Mesenteric fat pad (tissue), 1 donor: ENCODE data around the gene CCDC88A. TPM values are rescaled to one million over a fixed set of nuclear protein-coding genes. Genes with fewer than 3 reads are reported as not detected.

Experiments used
- DNase-seq: peaks from one replicate; pipeline ENCODE4 v3.0.0-alpha.2; 2020; ENCODE audit warnings: low spot score
- total RNA-seq: library from RNA; stranded (reverse); fragmentation: NEBNext Ultra II Directional; extraction: Animal tissue kit (Norgen Biotek cat#: 25700); gene quantifications from one replicate; pipeline ENCODE4 v1.2.1, GENCODE V29; 2021
- donor health status: DM: yes; HTN: yes; CAD: no.

Gene CCDC88A
- total RNA-seq, 1 donor from 2014 or later = 64.6 TPM

- DNase-seq = no peak
Measured at GRCh38 chr2:55422876-55423665, 3.4 kb upstream of the CCDC88A start.

- DNase-seq = no peak
Measured at GRCh38 chr2:55421326-55421725, 1.7 kb upstream of the CCDC88A start.

- no peak for DNase-seq
Measured at GRCh38 chr2:55420871-55421270, 1.2 kb upstream of the CCDC88A start.

GRCh38 chr2:55420439-55420725 lies 726 bp upstream of the CCDC88A start:
- DNase-seq = no peak

- no peak for DNase-seq
Measured at GRCh38 chr2:55419233-55419678, 400 bp downstream of the CCDC88A start.

GRCh38 chr2:55418512-55419232 lies 984 bp downstream of the CCDC88A start:
- DNase-seq = no peak

- DNase-seq = no peak
Measured at GRCh38 chr2:55418072-55418471, 1.6 kb downstream of the CCDC88A start.

GRCh38 chr2:55416786-55417568 lies 2.7 kb downstream of the CCDC88A start:
- no peak for DNase-seq

- DNase-seq = no peak
Measured at GRCh38 chr2:55415300-55415699, 4.4 kb downstream of the CCDC88A start.

- no peak for DNase-seq
Measured at GRCh38 chr2:55408918-55409868, 10.5 kb downstream of the CCDC88A start.

GRCh38 chr2:55408098-55408882 lies 11.4 kb downstream of the CCDC88A start:
- no peak for DNase-seq

GRCh38 chr2:55405116-55405515 lies 14.5 kb downstream of the CCDC88A start:
- no peak for DNase-seq

GRCh38 chr2:55403256-55403998 lies 16.2 kb downstream of the CCDC88A start:
- no peak for DNase-seq

GRCh38 chr2:55401124-55401523 lies 18.5 kb downstream of the CCDC88A start:
- no peak for DNase-seq

GRCh38 chr2:55400332-55400731 lies 19.3 kb downstream of the CCDC88A start:
- DNase-seq = no peak

- no peak for DNase-seq
Measured at GRCh38 chr2:55399815-55400214, 19.8 kb downstream of the CCDC88A start.

- no peak for DNase-seq
Measured at GRCh38 chr2:55395724-55396605, 23.7 kb downstream of the CCDC88A start.

GRCh38 chr2:55391615-55392242 lies 27.9 kb downstream of the CCDC88A start:
- DNase-seq = no peak
